GM06990 (cell line): Measurements from ENCODE around the gene ALKBH6.
"Not testable (repeated sequence)": the region's sequence is repeated elsewhere in the genome, so short reads cannot be mapped to it uniquely, and the experiment has no call there.

Experiments used
- DNase-seq: peaks from one replicate; pipeline ENCODE4 v3.0.0-alpha.2; 2011; ENCODE audit not compliant: insufficient read length; ENCODE audit errors: extremely low read depth
- H3K27me3 ChIP-seq: replicated peaks from 2 replicates; pipeline ENCODE4 v1.6.0; 2011; ENCODE audit warnings: low read length; ENCODE audit not compliant: control insufficient read depth, insufficient read depth
- H3K36me3 ChIP-seq: 2 replicates; pipeline ENCODE4 v1.5.1; 2011; ENCODE audit warnings: low read length; ENCODE audit not compliant: control insufficient read depth, insufficient read depth
- H3K4me3 ChIP-seq: replicated peaks from 2 replicates; pipeline ENCODE4 v1.5.1; 2011; ENCODE audit warnings: low read depth, mild to moderate bottlenecking, control low read depth, low read length
- CTCF ChIP-seq: IDR thresholded peaks from 2 replicates; pipeline ENCODE4 v1.5.1; 2011; ENCODE audit warnings: low read length, control low read depth, mild to moderate bottlenecking, inconsistent platforms; ENCODE audit not compliant: insufficient read depth, poor library complexity, severe bottlenecking

The ALKBH6 gene

DNA sequence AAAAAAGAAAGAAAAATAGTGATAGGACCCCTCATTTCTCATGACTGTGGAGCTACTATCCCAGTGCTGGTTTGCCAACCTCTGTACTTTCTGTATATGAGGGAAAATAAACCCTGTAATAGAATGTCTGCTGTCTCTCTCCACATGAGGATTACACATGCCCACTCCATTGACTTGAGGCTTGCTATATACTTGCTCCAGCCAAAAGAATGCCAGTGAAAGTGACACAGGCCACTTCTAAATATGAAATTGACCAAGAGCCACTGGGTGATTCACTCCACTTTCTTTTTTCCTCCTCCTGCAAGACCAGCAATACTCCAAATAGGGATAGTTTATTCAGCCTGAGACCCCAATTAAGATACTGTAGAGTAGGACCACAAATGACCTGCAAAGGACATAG, 33.8 kb upstream of the ALKBH6 start:
- no peak overlapping the region for H3K4me3 ChIP-seq
- no peak for DNase-seq
- no peaks in the 10 kb centered on the region for H3K27me3 ChIP-seq
- no peaks in the 10 kb centered on the region; the same call in 1 of the 2 replicates for H3K36me3 ChIP-seq
- TF ChIP-seq CTCF = no peak

- Histone ChIP-seq H3K36me3 (no peaks in the 10 kb centered on the region; the same call in 1 of the 2 replicates), H3K4me3 (no peak overlapping the region), H3K27me3 (no peaks in the 10 kb centered on the region)
- no peak for TF ChIP-seq CTCF
- DNase-seq = no peak
Measured at GRCh38 chr19:36046443-36047050, 32.5 kb upstream of the ALKBH6 start.

DNA sequence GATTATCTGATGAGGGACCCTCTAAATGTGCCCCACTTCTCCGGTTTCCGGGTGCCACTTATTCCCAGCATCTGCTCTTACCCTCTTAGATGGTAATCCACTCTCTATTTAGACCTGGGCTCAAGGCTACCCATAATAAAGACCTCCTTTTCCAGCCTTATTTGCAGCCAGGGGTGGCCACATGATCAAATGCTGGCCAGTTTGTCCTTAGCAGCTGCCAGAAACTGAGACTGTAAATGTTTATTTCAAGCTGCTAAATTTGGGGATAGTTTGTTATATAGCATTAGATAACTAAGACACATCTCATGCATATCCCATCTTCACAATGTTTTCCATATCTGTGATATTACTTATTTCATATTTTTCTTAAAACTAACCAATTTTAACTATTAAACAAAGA, 29.9 kb upstream of the ALKBH6 start:
- TF ChIP-seq CTCF = no peak
- no peaks in the 10 kb centered on the region for H3K27me3 ChIP-seq

DNA sequence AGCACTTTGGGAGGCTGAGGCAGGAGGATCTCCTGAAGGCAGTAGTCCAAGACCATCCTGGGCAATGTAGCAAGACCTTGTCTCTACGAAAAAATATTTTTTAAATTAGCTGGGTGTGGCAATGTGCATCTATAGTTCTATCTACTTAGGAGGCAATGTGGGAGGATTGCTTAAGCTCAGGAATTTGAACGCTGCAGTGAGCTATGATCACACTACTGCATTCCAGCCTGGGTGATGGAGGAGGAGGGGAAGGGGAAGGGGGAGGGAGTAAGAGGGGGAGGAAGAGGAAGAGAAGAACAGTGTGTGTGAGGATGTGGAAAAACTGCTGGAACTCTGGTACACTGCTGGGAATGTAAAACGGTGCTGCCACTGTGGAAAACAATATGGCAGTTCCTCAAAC, 27.8 kb upstream of the ALKBH6 start:
- Histone ChIP-seq H3K36me3 (peaks cover 2% of the 10 kb centered on the region), H3K4me3 (no peak overlapping the region), H3K27me3 (no peaks in the 10 kb centered on the region)
- no peak for TF ChIP-seq CTCF
- DNase-seq = no peak

More for the DNA sequence above, 29.9 kb upstream of the ALKBH6 start:
- peaks cover 2% of the 10 kb centered on the region for H3K36me3 ChIP-seq
- no peak overlapping the region for H3K4me3 ChIP-seq
- no peak for DNase-seq

DNA sequence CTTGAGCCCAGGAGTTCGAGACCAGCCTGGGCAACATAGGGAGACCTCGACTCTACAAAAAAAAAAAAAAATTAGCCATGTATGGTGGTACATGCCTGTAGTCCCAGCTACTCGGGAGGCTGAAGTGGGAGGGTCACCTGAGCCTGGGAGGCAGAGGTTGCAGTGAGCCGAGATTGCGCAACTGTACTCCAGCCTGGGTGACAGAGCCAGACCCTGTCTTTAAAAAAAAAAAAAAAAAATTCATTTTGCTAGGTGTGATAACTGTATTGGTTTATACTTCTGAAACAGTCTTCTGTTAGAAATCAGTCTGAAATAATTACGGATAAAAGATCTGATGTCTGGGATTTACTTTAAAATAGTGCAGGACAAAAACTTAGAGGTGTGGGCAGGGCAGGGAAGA, 27.1 kb upstream of the ALKBH6 start:
- H3K4me3 ChIP-seq, H3K36me3 ChIP-seq, H3K27me3 ChIP-seq: not testable (repeated sequence)

GRCh38 chr19:36040495-36040894, 26.5 kb upstream of the ALKBH6 start:
- TF ChIP-seq CTCF = no peak
- Histone ChIP-seq H3K36me3 (peaks cover 3% of the 10 kb centered on the region), H3K27me3 (no peaks in the 10 kb centered on the region), H3K4me3 (no peak overlapping the region)
- DNase-seq = no peak

More for the DNA sequence above, 27.1 kb upstream of the ALKBH6 start:
- not testable (repeated sequence) for DNase-seq
